K562 (cell line): ENCODE results near the gene PIK3R4. TPM values are rescaled to one million over a fixed set of nuclear protein-coding genes. Genes with fewer than 3 reads are reported as not detected.
A peak's percentile ranks its signal among the peaks of the same experiment; 100 is the strongest.

Source experiments
- ARID2 ChIP-seq: fragments of 450-650 bp; IDR thresholded peaks from 2 replicates; pipeline ENCODE4 v1.6.1; 2017; ENCODE audit warnings: antibody characterized with exemption, mild to moderate bottlenecking
- DACH1 ChIP-seq: fragments of 450-650 bp; IDR thresholded peaks from 2 replicates; pipeline ENCODE4 v1.6.1; 2018; ENCODE audit not compliant: partially characterized antibody
- ELF4 ChIP-seq: fragments of 450-650 bp; formaldehyde crosslinking; IDR thresholded peaks from 2 replicates; pipeline ENCODE4 v1.4.0; 2022; ENCODE audit warnings: missing genetic modification characterization
- HES1 ChIP-seq: fragments of 450-650 bp; IDR thresholded peaks from 2 replicates; pipeline ENCODE4 v1.6.1; 2016; ENCODE audit warnings: low read depth, mild to moderate bottlenecking, moderate library complexity
- MYBL2 ChIP-seq, 2 experiments: fragments of 450-650 bp in 1 of 2; sonication (generic) in 1 of 2; formaldehyde crosslinking in 1 of 2; IDR thresholded peaks; 2 replicates each; pipeline versions ENCODE4 v1.6.1 to v1.8.1; 2017 to 2022; ENCODE audit warnings: borderline replicate concordance in 1 of 2, inconsistent platforms in 1 of 2, low read depth in 1 of 2, mild to moderate bottlenecking in 1 of 2, missing genetic modification reagents in 1 of 2, moderate library complexity in 1 of 2
- NCOR1 ChIP-seq: fragments of 450-650 bp; IDR thresholded peaks from 2 replicates; pipeline ENCODE4 v1.6.1; 2016; ENCODE audit warnings: mild to moderate bottlenecking, moderate library complexity
- PHF8 ChIP-seq: fragments of 200-600 bp; sonication (generic); IDR thresholded peaks from 2 replicates; pipeline ENCODE4 v1.6.1; 2012; ENCODE audit warnings: mixed run types, mild to moderate bottlenecking, inconsistent platforms, low read length, moderate library complexity, borderline replicate concordance
- RBBP5 ChIP-seq: fragments of 200-600 bp; sonication (generic); IDR thresholded peaks from 2 replicates; pipeline ENCODE4 v1.6.1; 2012; ENCODE audit warnings: borderline replicate concordance, mild to moderate bottlenecking, low read length, control low read depth, inconsistent platforms; ENCODE audit not compliant: insufficient read depth, poor library complexity, severe bottlenecking
- RCOR1 ChIP-seq, 2 experiments: IDR thresholded peaks; 2 replicates each; pipeline ENCODE4 v1.6.1; 2012; ENCODE audit warnings: low read depth in 2 of 2, low read length in 2 of 2, borderline replicate concordance in 1 of 2, improper control_type of control experiment in 1 of 2
- STAG1 ChIP-seq: sonication (generic); formaldehyde crosslinking; IDR thresholded peaks from 2 replicates; pipeline ENCODE4 v1.5.0; 2020; ENCODE audit warnings: missing genetic modification reagents, borderline replicate concordance
- ZNF696 ChIP-seq: fragments of 250-450 bp; sonication (Bioruptor Pico); conservative IDR thresholded peaks from 2 replicates; pipeline ENCODE4 v1.4.0; 2020; ENCODE audit warnings: mild to moderate bottlenecking, moderate library complexity
- polyA plus RNA-seq, 8 experiments: library from polyadenylated mRNA; depleted of rRNA in 4 of 8; stranded (reverse) in 5 of 8; unstranded in 3 of 8; fragments of >200 nt; fragmentation: Nextera tagmentation in 2 of 8; fragmentation: Illumina TruSeq in 1 of 8; extraction: Ambion mirVana in 2 of 8; extraction: Trizol in 1 of 8; gene quantifications; 2 replicates each; pipeline versions ENCODE4 v1.2.1 to v1.2.3, GENCODE V29; 2011 to 2014; ENCODE audit warnings: inconsistent platforms in 1 of 8, missing spikeins in 1 of 8
- total RNA-seq, 7 experiments: library from RNA; depleted of rRNA in 6 of 7; stranded (reverse); fragments of >200 nt in 6 of 7; fragmentation: Illumina TruSeq in 2 of 7; extraction: Trizol in 2 of 7; gene quantifications; 2 replicates each; pipeline versions ENCODE4 v1.2.1 to v1.2.3, GENCODE V29; 2011 to 2021; ENCODE audit warnings: low replicate concordance in 1 of 7
- TF ChIP-seq, protein P1 (sequence below), 2 experiments: fragments of 450-650 bp; formaldehyde crosslinking in 1 of 2; IDR thresholded peaks; 2 replicates each; pipeline versions ENCODE4 v1.4.0 to v1.6.1; 2014 to 2020; ENCODE audit warnings: mild to moderate bottlenecking in 2 of 2, borderline replicate concordance in 1 of 2, low read depth in 1 of 2

The PIK3R4 gene
- total and polyA plus RNA-seq, 9 of the 15 experiments (the other 6 are each of a cell fraction or from before 2014, with no cell fraction given) = 20.6 to 45.8 (median 26.0) TPM

DNA sequence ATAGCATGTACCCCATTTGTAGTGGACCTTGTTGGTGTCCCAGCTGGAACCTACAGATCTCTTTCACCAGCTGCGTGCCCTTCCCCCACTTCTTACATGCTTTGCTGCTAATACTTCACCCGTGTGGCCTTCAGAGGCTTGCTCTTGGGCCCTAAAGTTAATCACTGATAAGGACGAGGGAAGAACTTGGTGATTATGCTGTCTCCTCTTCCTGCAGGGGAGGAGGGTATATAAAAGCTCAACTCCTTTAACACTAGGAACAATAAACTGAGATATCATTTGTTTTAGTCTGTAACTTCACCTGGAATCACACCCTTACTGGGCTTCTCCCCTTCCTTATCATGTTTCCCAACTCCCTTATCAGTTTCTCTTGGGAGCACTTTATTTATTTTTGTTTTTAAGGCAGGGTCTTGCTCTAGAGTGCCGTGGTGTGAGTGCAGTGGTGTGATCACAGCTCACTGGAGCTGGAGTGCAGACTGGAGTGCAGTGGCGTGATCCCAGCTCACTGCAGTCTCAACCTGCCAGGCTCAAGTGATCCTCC, 43.2 kb upstream of the PIK3R4 start (continued):
- TF ChIP-seq HES1 (no peak), STAG1 (CRISPR knock-in tag) (no peak), NCOR1 (0 out of 2 replicates have a peak, but pooled peaks have one; percentile 22), RBBP5 (no peak), ELF4 (CRISPR knock-in tag) (no peak), ARID2 (no peak), MYBL2 (IDR thresholded peaks at IDR 0.05; ENCODE audit: low read depth) (no peak), MYBL2 (CRISPR knock-in tag; IDR thresholded peaks at IDR 0.05; ENCODE audit: borderline replicate concordance) (no peak), ZNF696 (no peak), PHF8 (no peak), DACH1 (peak; percentile 40), RCOR1 (IDR thresholded peaks at IDR 0.05; ENCODE audit: borderline replicate concordance in 1 of 2, low read depth in 2 of 2, low read length in 2 of 2) (no peak)
- TF ChIP-seq, protein P1, sequence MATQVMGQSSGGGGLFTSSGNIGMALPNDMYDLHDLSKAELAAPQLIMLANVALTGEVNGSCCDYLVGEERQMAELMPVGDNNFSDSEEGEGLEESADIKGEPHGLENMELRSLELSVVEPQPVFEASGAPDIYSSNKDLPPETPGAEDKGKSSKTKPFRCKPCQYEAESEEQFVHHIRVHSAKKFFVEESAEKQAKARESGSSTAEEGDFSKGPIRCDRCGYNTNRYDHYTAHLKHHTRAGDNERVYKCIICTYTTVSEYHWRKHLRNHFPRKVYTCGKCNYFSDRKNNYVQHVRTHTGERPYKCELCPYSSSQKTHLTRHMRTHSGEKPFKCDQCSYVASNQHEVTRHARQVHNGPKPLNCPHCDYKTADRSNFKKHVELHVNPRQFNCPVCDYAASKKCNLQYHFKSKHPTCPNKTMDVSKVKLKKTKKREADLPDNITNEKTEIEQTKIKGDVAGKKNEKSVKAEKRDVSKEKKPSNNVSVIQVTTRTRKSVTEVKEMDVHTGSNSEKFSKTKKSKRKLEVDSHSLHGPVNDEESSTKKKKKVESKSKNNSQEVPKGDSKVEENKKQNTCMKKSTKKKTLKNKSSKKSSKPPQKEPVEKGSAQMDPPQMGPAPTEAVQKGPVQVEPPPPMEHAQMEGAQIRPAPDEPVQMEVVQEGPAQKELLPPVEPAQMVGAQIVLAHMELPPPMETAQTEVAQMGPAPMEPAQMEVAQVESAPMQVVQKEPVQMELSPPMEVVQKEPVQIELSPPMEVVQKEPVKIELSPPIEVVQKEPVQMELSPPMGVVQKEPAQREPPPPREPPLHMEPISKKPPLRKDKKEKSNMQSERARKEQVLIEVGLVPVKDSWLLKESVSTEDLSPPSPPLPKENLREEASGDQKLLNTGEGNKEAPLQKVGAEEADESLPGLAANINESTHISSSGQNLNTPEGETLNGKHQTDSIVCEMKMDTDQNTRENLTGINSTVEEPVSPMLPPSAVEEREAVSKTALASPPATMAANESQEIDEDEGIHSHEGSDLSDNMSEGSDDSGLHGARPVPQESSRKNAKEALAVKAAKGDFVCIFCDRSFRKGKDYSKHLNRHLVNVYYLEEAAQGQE (IDR thresholded peaks at IDR 0.05; ENCODE audit: borderline replicate concordance) = no peak
- TF ChIP-seq, protein P1 (CRISPR knock-in tag; IDR thresholded peaks at IDR 0.05; ENCODE audit: low read depth) = no peak
